ENCODE data around the gene MR1.

MR1 gene

GRCh38 chr1:181014477-181015250 is 19.1 kb upstream of the MR1 start:
- CTCF ChIA-PET = interaction anchor here (1.3 kb wide), 1 partner anchor 19 kb away, joined by 3 read pairs; no protein-coding TSS in a partner anchor
- TF ChIP-seq, protein P1, sequence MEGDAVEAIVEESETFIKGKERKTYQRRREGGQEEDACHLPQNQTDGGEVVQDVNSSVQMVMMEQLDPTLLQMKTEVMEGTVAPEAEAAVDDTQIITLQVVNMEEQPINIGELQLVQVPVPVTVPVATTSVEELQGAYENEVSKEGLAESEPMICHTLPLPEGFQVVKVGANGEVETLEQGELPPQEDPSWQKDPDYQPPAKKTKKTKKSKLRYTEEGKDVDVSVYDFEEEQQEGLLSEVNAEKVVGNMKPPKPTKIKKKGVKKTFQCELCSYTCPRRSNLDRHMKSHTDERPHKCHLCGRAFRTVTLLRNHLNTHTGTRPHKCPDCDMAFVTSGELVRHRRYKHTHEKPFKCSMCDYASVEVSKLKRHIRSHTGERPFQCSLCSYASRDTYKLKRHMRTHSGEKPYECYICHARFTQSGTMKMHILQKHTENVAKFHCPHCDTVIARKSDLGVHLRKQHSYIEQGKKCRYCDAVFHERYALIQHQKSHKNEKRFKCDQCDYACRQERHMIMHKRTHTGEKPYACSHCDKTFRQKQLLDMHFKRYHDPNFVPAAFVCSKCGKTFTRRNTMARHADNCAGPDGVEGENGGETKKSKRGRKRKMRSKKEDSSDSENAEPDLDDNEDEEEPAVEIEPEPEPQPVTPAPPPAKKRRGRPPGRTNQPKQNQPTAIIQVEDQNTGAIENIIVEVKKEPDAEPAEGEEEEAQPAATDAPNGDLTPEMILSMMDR (IDR thresholded peaks at IDR 0.05; ENCODE audit: insufficient read depth, low read length, missing control alignments) = no peak
- POLR2A ChIA-PET = no interaction called here
- H3K4me3 ChIP-seq (ENCODE audit: low read depth, low read length) = no peak overlapping the region
- no peak for DNase-seq (ENCODE audit: low read depth, low spot score)

GRCh38 chr1:181015251-181015615 is 18.6 kb upstream of the MR1 start:
- CTCF ChIA-PET = interaction anchor here (1.0 to 1.3 kb wide), 2 partner anchors 20 to 482 kb away, joined by 3 read pairs; no protein-coding TSS in a partner anchor
- no peak overlapping the region for H3K4me3 ChIP-seq (ENCODE audit: low read depth, low read length)
- TF ChIP-seq, protein P1 (IDR thresholded peaks at IDR 0.05; ENCODE audit: insufficient read depth, low read length, missing control alignments) = no peak
- DNase-seq (ENCODE audit: low read depth, low spot score) = no peak
- POLR2A ChIA-PET = no interaction called here

GRCh38 chr1:181016563-181016962 is 17.2 kb upstream of the MR1 start:
- H3K4me3 ChIP-seq (ENCODE audit: low read depth, low read length) = no peak overlapping the region
- TF ChIP-seq, protein P1 (IDR thresholded peaks at IDR 0.05; ENCODE audit: insufficient read depth, low read length, missing control alignments) = no peak
- no peak for DNase-seq (ENCODE audit: low read depth, low spot score)
- ChIA-PET CTCF (interaction anchor here (1.0 to 1.3 kb wide), 3 partner anchors 21 to 125 kb away, joined by 3 to 10 read pairs (median 4); no protein-coding TSS in a partner anchor), POLR2A (no interaction called here)

GRCh38 chr1:181018901-181019681 is 14.7 kb upstream of the MR1 start:
- CTCF ChIA-PET = interaction anchor here (0.8 to 1.9 kb wide), 3 partner anchors 13 to 137 kb away, joined by 3 to 7 read pairs (median 3); no protein-coding TSS in a partner anchor
- TF ChIP-seq, protein P1 (IDR thresholded peaks at IDR 0.05; ENCODE audit: insufficient read depth, low read length, missing control alignments) = no peak
- no peak for DNase-seq (ENCODE audit: low read depth, low spot score)
- POLR2A ChIA-PET = no interaction called here
- H3K4me3 ChIP-seq (ENCODE audit: low read depth, low read length) = no peak overlapping the region

GRCh38 chr1:181021159-181021558 is 12.6 kb upstream of the MR1 start:
- ChIA-PET POLR2A (interaction anchor here (0.8 to 2.5 kb wide), 3 partner anchors 10 to 115 kb away, joined by 3 to 10 read pairs (median 6); no protein-coding TSS in a partner anchor), CTCF (interaction anchor here (1.0 to 4.6 kb wide), 4 partner anchors 10 to 121 kb away, joined by 3 to 46 read pairs (median 4); no protein-coding TSS in a partner anchor)
- H3K4me3 ChIP-seq (ENCODE audit: low read depth, low read length) = peak overlapping the region; percentile 83
- DNase-seq (ENCODE audit: low read depth, low spot score) = no peak
- TF ChIP-seq, protein P1 (IDR thresholded peaks at IDR 0.05; ENCODE audit: insufficient read depth, low read length, missing control alignments) = no peak

Measured in AG04449 (cell line).